Spleen (tissue), 7 donors: ENCODE data around the gene ERBB4.

Source experiments
- POLR2A ChIP-seq, 3 donors: fragments of 450-650 bp; IDR thresholded peaks; one replicate each; pipeline ENCODE4 v1.5.1; 2017; ENCODE audit warnings: antibody characterized with exemption in 3 of 3, mild to moderate bottlenecking in 1 of 3
- TF ChIP-seq, protein P1 (sequence below), 11 experiments: fragments of 200-600 bp in 7 of 11; fragments of 450-650 bp in 4 of 11; sonication (generic) in 4 of 11; IDR thresholded peaks in 8 of 11; conservative IDR thresholded peaks in 3 of 11; 1 replicate in 7 of 11; 2 replicates in 4 of 11; pipeline versions ENCODE4 v1.4.0 to v1.8.0; 2016 to 2021; ENCODE audit warnings: antibody characterized with exemption in 11 of 11, inconsistent platforms in 4 of 11, mild to moderate bottlenecking in 1 of 11
- donor health status: DM: no; HTN: no; CAD: no; lungs with moderate emphysema.
- donor health status: DM: no; HTN: no; CAD: no.
- donor health status: DM: no; HTN: no; CAD: no.

DNA sequence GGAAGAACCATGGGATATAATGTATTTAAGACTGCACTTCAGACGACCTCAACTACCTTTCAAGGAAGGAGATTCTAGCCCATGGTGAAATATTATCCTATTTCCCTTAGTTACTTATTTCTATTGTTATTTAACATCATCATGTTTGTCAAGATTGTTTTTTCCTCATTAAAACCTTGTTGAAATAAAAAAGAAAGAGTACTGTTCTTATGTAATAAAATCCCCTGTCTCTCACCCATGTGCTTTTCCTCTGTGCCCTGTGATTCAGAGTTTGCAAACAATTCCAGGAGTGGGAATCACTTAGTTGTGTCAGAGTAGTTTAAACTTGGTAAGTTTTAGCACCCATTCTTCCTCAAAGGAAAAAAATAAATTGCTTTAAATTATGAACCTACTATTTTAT, 43.6 kb downstream of the ERBB4 start:
- TF ChIP-seq, protein P1, sequence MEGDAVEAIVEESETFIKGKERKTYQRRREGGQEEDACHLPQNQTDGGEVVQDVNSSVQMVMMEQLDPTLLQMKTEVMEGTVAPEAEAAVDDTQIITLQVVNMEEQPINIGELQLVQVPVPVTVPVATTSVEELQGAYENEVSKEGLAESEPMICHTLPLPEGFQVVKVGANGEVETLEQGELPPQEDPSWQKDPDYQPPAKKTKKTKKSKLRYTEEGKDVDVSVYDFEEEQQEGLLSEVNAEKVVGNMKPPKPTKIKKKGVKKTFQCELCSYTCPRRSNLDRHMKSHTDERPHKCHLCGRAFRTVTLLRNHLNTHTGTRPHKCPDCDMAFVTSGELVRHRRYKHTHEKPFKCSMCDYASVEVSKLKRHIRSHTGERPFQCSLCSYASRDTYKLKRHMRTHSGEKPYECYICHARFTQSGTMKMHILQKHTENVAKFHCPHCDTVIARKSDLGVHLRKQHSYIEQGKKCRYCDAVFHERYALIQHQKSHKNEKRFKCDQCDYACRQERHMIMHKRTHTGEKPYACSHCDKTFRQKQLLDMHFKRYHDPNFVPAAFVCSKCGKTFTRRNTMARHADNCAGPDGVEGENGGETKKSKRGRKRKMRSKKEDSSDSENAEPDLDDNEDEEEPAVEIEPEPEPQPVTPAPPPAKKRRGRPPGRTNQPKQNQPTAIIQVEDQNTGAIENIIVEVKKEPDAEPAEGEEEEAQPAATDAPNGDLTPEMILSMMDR (IDR thresholded peaks at IDR 0.05 in 8 of 11, conservative IDR thresholded peaks at IDR 0.05 in 3 of 11): no peak
- TF ChIP-seq POLR2A (IDR thresholded peaks at IDR 0.05): no peak
